ENCODE data around the gene LEO1.

LEO1 gene

DNA sequence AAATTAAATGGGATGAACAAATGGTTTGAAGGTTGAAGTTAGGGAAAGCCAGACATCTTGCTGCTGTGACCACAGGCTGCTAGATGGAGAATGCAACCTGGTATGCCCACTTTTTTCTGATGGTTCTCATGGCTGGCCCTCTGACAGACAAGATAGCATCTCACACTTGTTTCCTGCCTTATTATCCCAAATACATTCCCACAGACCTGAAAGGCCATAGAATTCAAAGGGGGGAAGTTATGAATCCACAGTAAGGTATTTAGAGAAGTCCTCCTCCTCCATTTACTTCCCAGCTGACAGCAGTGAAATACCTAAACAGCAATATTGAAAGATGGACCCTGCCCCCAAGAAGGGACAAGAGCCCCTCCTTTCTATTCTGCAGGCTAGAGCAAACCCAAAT lies 32.4 kb downstream of the LEO1 start:
- H3K18ac ChIP-seq (ENCODE audit: low read depth in 1 of 2, low read length in 2 of 2) = no peak overlapping the region
- H3K36me3 ChIP-seq (ENCODE audit: control insufficient read depth in 1 of 2, insufficient read depth in 2 of 2, low read depth in 1 of 2, low read length in 2 of 2) = peaks cover 17 to 53% of the 10 kb centered on the region in 2 experiments
- H3K23ac ChIP-seq (ENCODE audit: low read length in 2 of 2) = no peak overlapping the region
- H3K4me1 ChIP-seq (ENCODE audit: control insufficient read depth, insufficient read depth, low read depth, low read length) = no peaks in the 10 kb centered on the region
- no peaks in the 10 kb centered on the region for H3K9me3 ChIP-seq (ENCODE audit: control insufficient read depth, low read length)
- H3K14ac ChIP-seq (ENCODE audit: low read length in 2 of 2) = no peak overlapping the region
- no peak overlapping the region for H2BK12ac ChIP-seq (ENCODE audit: low read length in 2 of 2)
- H3K27me3 ChIP-seq (ENCODE audit: control insufficient read depth in 1 of 2, insufficient read depth in 1 of 2, low read length in 2 of 2) = no peaks in the 10 kb centered on the region
- H2AK5ac ChIP-seq (ENCODE audit: low read length, severe bottlenecking) = no peak overlapping the region
- no peak overlapping the region for H3K9ac ChIP-seq (ENCODE audit: low read length)
- H2BK120ac ChIP-seq (ENCODE audit: low read depth, low read length) = no peak overlapping the region
- DNase-seq = no peak
- H3K4me2 ChIP-seq (ENCODE audit: low read length, poor library complexity, severe bottlenecking) = no peak overlapping the region
- H3K4me3 ChIP-seq (ENCODE audit: insufficient read depth in 1 of 2, low read depth in 1 of 2, low read length in 2 of 2) = no peak overlapping the region
- H4K8ac ChIP-seq (ENCODE audit: low read length) = no peak overlapping the region
- no peak overlapping the region for H2BK15ac ChIP-seq (ENCODE audit: low read depth, poor library complexity, severe bottlenecking)
- no peak overlapping the region for H3K27ac ChIP-seq (ENCODE audit: low read length, poor library complexity, severe bottlenecking)
- no peak overlapping the region for H2BK5ac ChIP-seq (ENCODE audit: low read depth, low read length, poor library complexity, severe bottlenecking)
- H3K79me1 ChIP-seq (replicated peaks; ENCODE audit: low read length, poor library complexity, severe bottlenecking) = peaks cover 6% of the 10 kb centered on the region
- no peak overlapping the region for H2AFZ ChIP-seq (ENCODE audit: low read depth, low read length)
- H4K91ac ChIP-seq (ENCODE audit: low read length) = no peak overlapping the region
- no peak overlapping the region for H3K4ac ChIP-seq (ENCODE audit: low read depth in 1 of 2, low read length in 2 of 2)

DNA sequence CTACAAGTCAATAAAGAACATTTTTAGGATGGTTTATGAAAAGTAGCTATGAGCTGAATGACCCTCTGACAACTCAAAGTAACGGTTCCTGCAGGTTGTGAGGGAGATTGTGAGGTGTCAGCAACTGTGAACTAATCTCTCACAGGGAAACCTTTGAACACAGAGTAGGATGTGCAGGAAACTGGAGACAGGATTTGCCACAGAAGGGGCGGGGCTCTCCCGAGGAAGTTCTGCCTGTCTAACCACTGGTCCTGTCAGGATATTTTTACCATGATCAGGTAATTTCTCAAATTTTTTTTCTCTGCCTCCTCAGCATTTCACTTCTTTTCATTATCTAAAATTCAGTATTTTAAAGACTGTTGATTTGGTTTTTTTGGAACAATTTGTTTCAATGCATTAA lies 33.3 kb downstream of the LEO1 start:
- Histone ChIP-seq H3K9me3 (ENCODE audit: control insufficient read depth, low read length) (no peaks in the 10 kb centered on the region), H3K14ac (ENCODE audit: low read length in 2 of 2) (no peak overlapping the region), H3K27me3 (ENCODE audit: control insufficient read depth in 1 of 2, insufficient read depth in 1 of 2, low read length in 2 of 2) (no peaks in the 10 kb centered on the region), H2BK5ac (ENCODE audit: low read depth, low read length, poor library complexity, severe bottlenecking) (no peak overlapping the region), H3K27ac (ENCODE audit: low read length, poor library complexity, severe bottlenecking) (no peak overlapping the region), H3K4ac (ENCODE audit: low read depth in 1 of 2, low read length in 2 of 2) (no peak overlapping the region), H2BK120ac (ENCODE audit: low read depth, low read length) (no peak overlapping the region), H2BK12ac (ENCODE audit: low read length in 2 of 2) (no peak overlapping the region), H3K4me3 (ENCODE audit: insufficient read depth in 1 of 2, low read depth in 1 of 2, low read length in 2 of 2) (no peak overlapping the region), H2AK5ac (ENCODE audit: low read length, severe bottlenecking) (no peak overlapping the region), H3K9ac (ENCODE audit: low read length) (no peak overlapping the region), H2BK15ac (ENCODE audit: low read depth, poor library complexity, severe bottlenecking) (no peak overlapping the region), H3K4me2 (ENCODE audit: low read length, poor library complexity, severe bottlenecking) (no peak overlapping the region), H4K8ac (ENCODE audit: low read length) (no peak overlapping the region), H4K91ac (ENCODE audit: low read length) (no peak overlapping the region), H3K18ac (ENCODE audit: low read depth in 1 of 2, low read length in 2 of 2) (no peak overlapping the region), H3K79me1 (replicated peaks; ENCODE audit: low read length, poor library complexity, severe bottlenecking) (peaks cover 6% of the 10 kb centered on the region), H3K36me3 (ENCODE audit: control insufficient read depth in 1 of 2, insufficient read depth in 2 of 2, low read depth in 1 of 2, low read length in 2 of 2) (peaks cover 17 to 56% of the 10 kb centered on the region in 2 experiments), H3K4me1 (ENCODE audit: control insufficient read depth, insufficient read depth, low read depth, low read length) (no peaks in the 10 kb centered on the region), H2AFZ (ENCODE audit: low read depth, low read length) (no peak overlapping the region), H3K23ac (ENCODE audit: low read length in 2 of 2) (no peak overlapping the region)
- DNase-seq = no peak
- WGBS = 79% methylated on average over 3 of the region's 3 CpGs

DNA sequence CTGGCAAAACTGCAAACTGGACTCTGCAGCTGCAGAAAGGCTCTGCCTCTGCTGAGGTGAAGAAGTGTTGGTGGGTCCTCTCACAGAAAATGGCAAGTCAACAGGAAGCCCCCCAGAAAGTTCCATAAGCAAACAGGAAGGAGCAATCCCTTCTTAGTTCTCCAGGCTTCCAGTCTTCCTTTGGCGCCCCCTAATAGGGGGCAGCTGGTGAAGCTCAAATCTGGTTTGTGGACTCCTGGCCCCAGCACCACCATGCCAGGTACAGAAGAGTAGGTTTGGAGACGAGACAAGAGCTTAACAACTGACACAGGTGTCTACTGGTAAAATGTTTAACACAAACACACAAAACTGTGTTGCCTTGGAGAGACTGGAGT lies 35.5 kb downstream of the LEO1 start:
- DNase-seq = no peak
- Histone ChIP-seq H3K27ac (ENCODE audit: low read length, poor library complexity, severe bottlenecking) (no peak overlapping the region), H3K18ac (ENCODE audit: low read depth in 1 of 2, low read length in 2 of 2) (no peak overlapping the region), H3K79me1 (replicated peaks; ENCODE audit: low read length, poor library complexity, severe bottlenecking) (peaks cover 4% of the 10 kb centered on the region), H2BK120ac (ENCODE audit: low read depth, low read length) (no peak overlapping the region), H2BK12ac (ENCODE audit: low read length in 2 of 2) (no peak overlapping the region), H3K4me2 (ENCODE audit: low read length, poor library complexity, severe bottlenecking) (no peak overlapping the region), H2BK5ac (ENCODE audit: low read depth, low read length, poor library complexity, severe bottlenecking) (no peak overlapping the region), H3K4me3 (ENCODE audit: insufficient read depth in 1 of 2, low read depth in 1 of 2, low read length in 2 of 2) (no peak overlapping the region), H3K4ac (ENCODE audit: low read depth in 1 of 2, low read length in 2 of 2) (no peak overlapping the region), H4K91ac (ENCODE audit: low read length) (no peak overlapping the region), H2AFZ (ENCODE audit: low read depth, low read length) (no peak overlapping the region), H3K23ac (ENCODE audit: low read length in 2 of 2) (no peak overlapping the region), H3K36me3 (ENCODE audit: control insufficient read depth in 1 of 2, insufficient read depth in 2 of 2, low read depth in 1 of 2, low read length in 2 of 2) (peaks cover 19 to 49% of the 10 kb centered on the region in 2 experiments), H3K14ac (ENCODE audit: low read length in 2 of 2) (no peak overlapping the region), H2AK5ac (ENCODE audit: low read length, severe bottlenecking) (no peak overlapping the region), H3K4me1 (ENCODE audit: control insufficient read depth, insufficient read depth, low read depth, low read length) (no peaks in the 10 kb centered on the region), H3K27me3 (ENCODE audit: control insufficient read depth in 1 of 2, insufficient read depth in 1 of 2, low read length in 2 of 2) (no peaks in the 10 kb centered on the region), H3K9me3 (ENCODE audit: control insufficient read depth, low read length) (no peaks in the 10 kb centered on the region), H4K8ac (ENCODE audit: low read length) (no peak overlapping the region), H3K9ac (ENCODE audit: low read length) (no peak overlapping the region), H2BK15ac (ENCODE audit: low read depth, poor library complexity, severe bottlenecking) (no peak overlapping the region)
- 92% methylated on average over 1 of the region's 2 CpGs for WGBS

DNA sequence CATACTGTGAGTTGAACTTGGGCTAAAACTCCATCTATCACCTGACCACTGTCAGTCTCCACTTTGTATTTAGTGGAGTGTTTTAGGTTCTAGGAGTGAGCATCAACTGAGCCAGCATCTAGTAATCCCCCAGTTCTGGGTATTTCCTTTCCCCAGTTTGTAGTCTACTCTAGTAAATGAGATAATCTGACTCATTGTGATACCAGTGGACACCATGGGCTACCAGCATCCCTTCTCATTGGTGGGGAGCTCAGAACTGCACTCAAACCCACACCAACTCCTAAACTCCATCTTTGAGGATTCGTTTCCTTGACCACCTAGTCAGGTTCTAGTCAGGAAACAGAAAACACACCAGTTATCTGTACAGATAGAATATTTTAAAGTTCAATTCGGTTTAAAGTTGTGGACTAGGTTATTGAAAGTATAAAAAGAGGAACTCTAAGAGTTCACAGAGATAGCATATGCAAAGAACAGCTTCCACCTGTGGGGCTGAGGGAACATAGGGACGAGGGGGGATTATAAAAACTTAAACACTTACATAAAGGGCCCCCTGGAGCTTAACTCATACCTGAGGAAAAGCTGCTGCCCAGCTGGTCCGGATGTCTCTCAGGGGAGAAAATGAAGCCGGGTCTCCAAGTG lies 36.0 kb downstream of the LEO1 start:
- H3K18ac ChIP-seq (ENCODE audit: low read depth in 1 of 2, low read length in 2 of 2) = no peak overlapping the region
- no peak overlapping the region for H3K4me3 ChIP-seq (ENCODE audit: insufficient read depth in 1 of 2, low read depth in 1 of 2, low read length in 2 of 2)
- no peak overlapping the region for H3K4ac ChIP-seq (ENCODE audit: low read depth in 1 of 2, low read length in 2 of 2)
- no peak overlapping the region for H3K14ac ChIP-seq (ENCODE audit: low read length in 2 of 2)
- H4K91ac ChIP-seq (ENCODE audit: low read length) = no peak overlapping the region
- H2BK120ac ChIP-seq (ENCODE audit: low read depth, low read length) = no peak overlapping the region
- H3K23ac ChIP-seq (ENCODE audit: low read length in 2 of 2) = no peak overlapping the region
- no peaks in the 10 kb centered on the region for H3K9me3 ChIP-seq (ENCODE audit: control insufficient read depth, low read length)
- H3K4me1 ChIP-seq (ENCODE audit: control insufficient read depth, insufficient read depth, low read depth, low read length) = no peaks in the 10 kb centered on the region
- WGBS = 100% methylated on average over 4 of the region's 5 CpGs
- H2BK5ac ChIP-seq (ENCODE audit: low read depth, low read length, poor library complexity, severe bottlenecking) = no peak overlapping the region
- no peak overlapping the region for H3K4me2 ChIP-seq (ENCODE audit: low read length, poor library complexity, severe bottlenecking)
- no peak overlapping the region for H2AFZ ChIP-seq (ENCODE audit: low read depth, low read length)
- no peak overlapping the region for H2BK12ac ChIP-seq (ENCODE audit: low read length in 2 of 2)
- H3K79me1 ChIP-seq (replicated peaks; ENCODE audit: low read length, poor library complexity, severe bottlenecking) = peaks cover 4% of the 10 kb centered on the region
- no peaks in the 10 kb centered on the region for H3K27me3 ChIP-seq (ENCODE audit: control insufficient read depth in 1 of 2, insufficient read depth in 1 of 2, low read length in 2 of 2)
- no peak overlapping the region for H3K27ac ChIP-seq (ENCODE audit: low read length, poor library complexity, severe bottlenecking)
- no peak overlapping the region for H2BK15ac ChIP-seq (ENCODE audit: low read depth, poor library complexity, severe bottlenecking)
- no peak overlapping the region for H4K8ac ChIP-seq (ENCODE audit: low read length)
- H2AK5ac ChIP-seq (ENCODE audit: low read length, severe bottlenecking) = no peak overlapping the region
- no peak overlapping the region for H3K9ac ChIP-seq (ENCODE audit: low read length)
- DNase-seq = no peak
- H3K36me3 ChIP-seq (ENCODE audit: control insufficient read depth in 1 of 2, insufficient read depth in 2 of 2, low read depth in 1 of 2, low read length in 2 of 2) = peaks cover 19 to 52% of the 10 kb centered on the region in 2 experiments
